Occipital lobe (tissue), 2 donors: ENCODE results near the gene MYO16. TPM values are rescaled to one million over a fixed set of nuclear protein-coding genes. Genes with fewer than 3 reads are reported as not detected.
"Not testable (repeated sequence)": the region's sequence is repeated elsewhere in the genome, so short reads cannot be mapped to it uniquely, and the experiment has no call there.

Source experiments
- DNase-seq: peaks from one replicate; lab custom pipeline; 2025; lab: John Stamatoyannopoulos, UW
- total RNA-seq: library from RNA; depleted of rRNA; stranded (reverse); fragments of >200 nt; gene quantifications from one replicate; pipeline ENCODE4 v1.2.3, GENCODE V29; 2014

The MYO16 gene
- total RNA-seq, 1 donor from 2014 or later = 105 TPM

GRCh38 chr13:108741930-108742329 lies 112.5 kb downstream of the MYO16 start:
- no peak for DNase-seq

GRCh38 chr13:108742701-108743451 lies 113.5 kb downstream of the MYO16 start:
- DNase-seq = no peak

GRCh38 chr13:108743522-108743921 lies 114.1 kb downstream of the MYO16 start:
- DNase-seq = no peak

- no peak for DNase-seq
Observed at GRCh38 chr13:108747843-108748242, 118.4 kb downstream of the MYO16 start.

- no peak for DNase-seq
Observed at GRCh38 chr13:108752276-108752675, 122.9 kb downstream of the MYO16 start.

- no peak for DNase-seq
Observed at GRCh38 chr13:108755083-108755482, 125.7 kb downstream of the MYO16 start.

- DNase-seq = no peak
Observed at GRCh38 chr13:108760129-108760528, 130.7 kb downstream of the MYO16 start.

GRCh38 chr13:108760541-108760940 lies 131.1 kb downstream of the MYO16 start:
- no peak for DNase-seq

- no peak for DNase-seq
Observed at GRCh38 chr13:108768035-108768434, 138.6 kb downstream of the MYO16 start.

GRCh38 chr13:108769213-108770070 lies 140.0 kb downstream of the MYO16 start:
- no peak for DNase-seq

GRCh38 chr13:108775597-108775996 lies 146.2 kb downstream of the MYO16 start:
- no peak for DNase-seq

- DNase-seq = no peak
Observed at GRCh38 chr13:108776650-108777049, 147.2 kb downstream of the MYO16 start.

GRCh38 chr13:108777421-108778420 lies 148.3 kb downstream of the MYO16 start:
- no peak for DNase-seq

- no peak for DNase-seq
Observed at GRCh38 chr13:108779308-108779707, 149.9 kb downstream of the MYO16 start.

- no peak for DNase-seq
Observed at GRCh38 chr13:108780706-108781105, 151.3 kb downstream of the MYO16 start.

- DNase-seq = no peak
Observed at GRCh38 chr13:108781312-108781711, 151.9 kb downstream of the MYO16 start.

GRCh38 chr13:108782480-108782879 lies 153.1 kb downstream of the MYO16 start:
- not testable (repeated sequence) for DNase-seq

- no peak for DNase-seq
Observed at GRCh38 chr13:108785844-108786243, 156.4 kb downstream of the MYO16 start.

GRCh38 chr13:108786456-108787200 lies 157.2 kb downstream of the MYO16 start:
- no peak for DNase-seq

- no peak for DNase-seq
Observed at GRCh38 chr13:108787700-108788414, 158.4 kb downstream of the MYO16 start.
